GM18519 (cell line): ENCODE measurements around the gene MTHFR.

Experiments used
- ATAC-seq: cut with Tn5 transposase; IDR thresholded peaks from one replicate; pipeline ENCODE4 v1.9.1; 2021; ENCODE audit warnings: mild to moderate bottlenecking, moderate library complexity; ENCODE audit not compliant: unreplicated experiment, low FRiP score

The MTHFR gene

DNA sequence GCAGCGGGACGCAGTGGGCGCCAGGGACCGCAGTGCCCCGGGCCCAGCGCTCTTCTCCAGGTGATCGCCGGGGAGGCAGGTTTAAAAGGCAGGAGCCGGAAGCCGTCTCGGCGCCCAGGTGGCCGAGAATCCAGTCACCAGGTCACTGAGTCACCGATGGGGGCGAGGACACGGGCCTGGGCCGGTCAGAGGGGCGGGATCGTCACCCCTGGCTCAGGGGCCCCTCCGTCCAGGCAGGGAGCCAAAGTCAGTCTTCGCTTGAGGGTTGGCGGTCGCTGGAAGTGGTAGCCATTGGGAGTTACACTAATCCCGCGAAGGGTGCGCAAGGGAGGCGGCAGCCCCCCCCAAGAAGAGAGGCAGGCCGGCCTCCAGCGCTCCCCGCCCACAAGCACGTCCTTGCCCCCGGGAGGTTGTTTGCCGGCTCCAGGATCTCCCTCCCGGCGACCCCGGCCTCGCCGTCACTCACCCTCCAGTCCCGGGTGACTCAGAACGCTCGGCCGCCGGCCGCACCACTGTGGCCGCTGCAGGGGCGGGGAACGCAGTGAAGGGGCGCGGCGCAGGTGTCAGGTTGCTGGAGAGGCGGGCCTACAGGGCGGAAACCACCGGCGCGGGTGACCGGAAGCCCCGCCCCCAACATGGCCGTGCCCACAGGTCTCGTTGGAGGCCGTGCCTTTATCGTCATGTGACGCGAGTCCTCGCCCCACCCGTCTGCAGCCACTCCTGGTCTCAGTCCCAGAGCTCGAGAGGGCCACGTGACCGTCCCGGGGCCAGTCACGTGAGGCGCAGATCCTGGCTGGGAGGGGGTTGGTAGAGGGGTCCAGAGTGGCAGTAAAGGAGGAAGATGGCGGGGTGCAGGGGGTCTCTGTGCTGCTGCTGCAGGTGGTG is at the start of gene MTHFR, which contains the start of gene CLCN6:
TSS of gene MTHFR (minus strand) at position 543 of the 885 bp plus-strand sequence. CDS start 2,848 bp downstream, outside the sequence.
TSS of gene CLCN6 (plus strand) at position 770 of the 885 bp plus-strand sequence. CDS start at position 842, 72 bp downstream.
- peak; percentile 62 for ATAC-seq

DNA sequence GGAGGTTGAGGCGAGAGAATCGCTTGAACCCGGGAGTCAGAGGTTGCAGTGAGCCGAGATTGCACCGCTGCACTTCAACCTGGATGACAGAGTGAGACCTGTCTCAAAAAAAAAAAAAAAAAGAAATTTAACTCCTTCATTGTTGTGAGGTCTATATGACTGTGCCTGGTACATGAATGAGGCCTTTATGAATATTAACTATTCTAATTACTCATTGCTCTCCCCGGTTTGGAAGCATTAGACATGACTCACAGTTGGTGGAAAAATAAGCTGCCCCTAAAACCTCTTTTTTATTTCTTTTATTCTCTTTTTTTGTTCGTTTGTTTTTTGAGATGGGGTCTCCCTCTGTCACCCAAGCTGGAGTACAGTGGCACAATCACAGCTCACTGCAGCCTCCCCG is 49.7 kb upstream of the MTHFR start:
- no peak for ATAC-seq

DNA sequence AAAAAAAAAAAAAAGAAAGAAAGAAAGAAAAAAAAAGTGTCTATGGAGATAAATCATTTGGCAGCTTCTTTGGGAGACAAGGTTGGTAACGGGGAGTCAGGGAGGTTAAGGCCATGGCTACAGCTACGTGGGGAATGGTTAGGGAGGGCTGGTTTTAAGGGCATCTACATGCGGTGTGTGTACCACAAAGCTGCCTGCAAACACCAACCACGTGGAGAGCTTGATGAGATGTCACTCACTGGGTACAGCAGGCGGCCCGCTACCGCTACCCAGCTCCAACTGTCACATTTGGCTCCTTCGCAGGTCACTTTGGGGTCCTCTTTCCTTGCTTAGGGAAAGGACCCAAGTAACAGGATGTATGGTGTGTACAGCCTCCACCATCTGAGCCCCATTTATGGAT is 48.8 kb upstream of the MTHFR start:
- ATAC-seq, result no peak

DNA sequence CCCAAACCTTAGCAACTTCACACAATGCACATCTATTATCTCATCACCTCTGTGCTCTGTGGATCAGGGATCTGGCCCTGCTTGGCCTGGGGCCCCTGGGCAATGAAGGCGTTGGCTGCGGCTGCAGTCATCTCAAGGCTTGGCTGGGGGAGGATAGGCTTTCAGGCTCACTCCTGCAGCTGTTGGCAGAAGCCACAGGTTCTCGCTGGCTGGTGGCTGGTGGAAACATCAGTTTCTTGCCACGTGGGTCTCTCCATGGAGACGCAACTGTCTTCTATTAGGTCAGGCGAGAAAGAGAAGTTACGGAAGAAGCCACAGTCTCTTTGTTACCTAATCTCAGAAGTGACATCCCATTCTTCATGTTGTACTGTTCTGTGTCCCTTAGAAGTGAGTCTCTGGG is 45.4 kb upstream of the MTHFR start:
- no peak for ATAC-seq

DNA sequence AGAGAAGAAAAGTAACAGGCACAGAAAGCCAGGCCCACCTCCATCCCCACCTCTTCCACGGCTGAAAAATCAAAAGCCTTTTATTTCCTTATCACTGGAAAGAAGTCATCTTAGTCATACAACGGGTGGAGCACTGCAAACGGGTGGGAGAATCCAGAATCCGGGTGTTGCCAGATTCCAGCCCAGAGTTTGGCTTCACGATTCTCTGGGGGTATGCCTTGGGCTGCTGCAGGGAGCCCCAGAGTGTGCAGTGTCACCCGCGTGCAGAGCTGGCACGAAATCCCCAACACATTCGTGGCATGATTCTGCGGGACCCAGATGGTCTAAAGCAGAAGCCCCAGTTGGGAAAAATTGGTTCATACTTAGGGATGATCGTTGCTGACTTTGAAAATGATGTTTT is 44.4 kb upstream of the MTHFR start:
- no peak for ATAC-seq

DNA sequence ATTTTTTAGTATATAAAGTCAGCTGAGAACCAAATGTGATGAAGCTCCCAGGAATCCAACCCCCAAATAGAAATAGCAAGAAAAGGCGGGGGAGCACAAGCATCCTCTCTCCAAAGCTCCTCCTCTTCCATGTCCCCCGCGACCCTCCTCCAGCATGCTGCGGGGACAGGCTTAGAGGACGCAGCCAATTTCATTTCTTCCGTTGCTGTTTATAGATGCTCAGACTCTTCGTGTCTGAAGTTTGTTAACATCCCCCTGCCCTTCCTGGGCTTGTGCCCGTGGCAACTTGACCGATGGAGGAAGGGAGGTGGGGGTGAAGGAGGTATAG is 42.6 kb upstream of the MTHFR start:
- no peak for ATAC-seq

DNA sequence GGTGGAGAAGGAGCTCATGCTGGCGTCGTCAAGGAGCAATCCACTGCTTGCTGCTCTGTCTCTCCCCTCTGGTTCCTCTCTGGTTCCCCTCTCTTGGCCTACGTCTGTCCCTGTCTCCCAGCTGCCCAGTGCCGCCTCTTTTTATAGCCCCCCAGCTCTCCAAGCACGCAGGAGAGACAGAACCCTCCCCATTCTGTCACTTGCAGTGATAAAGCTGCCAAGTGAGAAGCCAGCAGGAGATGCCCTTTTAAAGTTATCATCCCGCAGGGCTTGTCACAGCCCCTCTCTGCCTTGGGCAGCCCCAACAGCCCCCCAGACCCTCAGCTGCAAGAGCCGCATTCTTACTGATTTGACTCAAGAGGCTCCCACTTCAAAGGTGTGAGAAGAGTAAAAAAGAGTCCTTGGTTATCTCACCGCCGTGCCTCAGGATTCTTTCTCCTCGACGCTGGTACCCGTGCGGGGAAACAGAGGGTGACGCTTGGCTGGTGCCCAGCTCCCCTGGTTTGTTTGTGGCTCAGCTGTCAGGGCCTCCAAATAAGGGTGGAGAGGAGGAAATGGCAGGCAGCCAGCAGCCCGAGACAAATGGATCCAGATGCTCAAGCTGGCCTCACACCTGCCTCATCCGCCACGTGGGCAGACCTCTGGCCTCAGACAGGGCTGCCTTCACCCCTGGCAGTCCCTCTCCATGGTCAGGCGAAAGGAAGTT is 42.1 kb upstream of the MTHFR start, which contains the start of gene NPPA:
TSS of gene NPPA (minus strand) at position 117 of the 706 bp plus-strand sequence. CDS start at position 18, 99 bp downstream.
- ATAC-seq, result no peak

DNA sequence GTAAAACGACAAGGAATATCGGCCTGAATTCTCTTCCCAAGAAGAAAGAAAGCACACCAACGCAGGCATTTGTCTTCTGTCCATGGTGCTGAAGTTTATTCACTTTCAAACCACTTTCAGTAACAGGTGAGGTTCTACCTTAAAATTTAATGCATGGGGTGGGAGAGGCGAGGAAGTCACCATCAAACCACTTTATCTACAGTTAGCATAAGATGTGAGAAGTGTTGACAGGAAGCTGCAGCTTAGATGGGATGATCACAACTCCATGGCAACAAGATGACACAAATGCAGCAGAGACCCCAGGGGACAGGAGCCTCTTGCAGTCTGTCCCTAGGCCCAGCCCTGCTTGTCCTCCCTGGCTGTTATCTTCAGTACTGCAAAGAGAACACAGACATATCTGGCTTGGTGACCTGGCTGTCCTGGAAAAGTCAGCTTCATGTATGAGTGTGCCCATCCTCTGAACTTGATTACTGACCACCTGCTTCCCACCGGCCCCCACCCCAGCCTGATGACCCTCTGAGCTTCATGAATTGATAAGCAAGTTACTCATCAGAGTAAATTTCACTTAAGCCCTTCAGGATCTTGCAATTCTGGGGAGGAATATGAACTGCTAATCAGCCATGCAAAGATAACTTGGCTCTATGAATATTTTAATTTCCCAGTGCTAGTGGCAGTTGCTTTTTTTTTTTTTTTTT is 40.0 kb upstream of the MTHFR start:
- ATAC-seq, result no peak

DNA sequence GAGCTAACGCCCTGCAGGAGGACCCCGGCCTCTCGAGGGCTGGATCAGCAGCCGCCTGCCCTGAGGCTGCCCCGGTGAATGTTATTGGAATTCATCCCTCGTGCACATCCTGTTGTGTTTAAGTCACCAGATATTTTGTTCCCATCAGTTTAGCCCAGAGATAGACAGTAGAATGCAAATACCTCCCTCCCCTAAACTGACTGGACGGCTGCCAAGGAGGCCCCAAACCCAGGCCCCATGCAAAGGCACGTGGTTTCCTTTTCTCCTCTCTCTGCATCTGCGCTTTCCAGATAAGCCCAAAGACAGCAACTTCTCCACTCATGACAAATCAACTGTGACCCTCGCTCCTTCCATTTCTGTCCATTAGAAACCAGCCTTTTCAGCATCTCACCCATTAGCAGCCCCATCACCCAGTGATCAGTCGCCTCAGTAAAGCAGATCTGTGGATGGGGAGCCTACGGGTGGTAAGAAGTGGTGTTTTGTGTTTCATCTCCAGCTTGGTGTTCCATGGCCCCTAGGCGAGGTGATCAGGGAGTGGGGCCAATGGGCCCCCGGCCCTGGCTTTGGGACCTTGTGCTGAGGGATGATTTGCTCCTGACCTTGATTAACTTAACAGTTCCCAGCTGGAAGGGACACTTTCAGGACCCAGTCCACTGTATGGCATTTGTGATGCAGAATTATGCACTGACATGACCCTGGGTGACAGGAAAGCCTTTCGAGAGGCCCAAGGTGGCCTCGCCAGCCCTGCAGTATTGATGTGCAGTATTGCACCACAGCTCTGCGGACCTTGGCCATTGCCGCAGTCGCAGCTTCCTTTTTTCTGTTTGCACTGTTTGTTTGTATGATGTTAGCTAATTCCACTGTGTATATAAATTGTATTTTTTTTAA is 36.6 kb upstream of the MTHFR start:
- ATAC-seq, result no peak

DNA sequence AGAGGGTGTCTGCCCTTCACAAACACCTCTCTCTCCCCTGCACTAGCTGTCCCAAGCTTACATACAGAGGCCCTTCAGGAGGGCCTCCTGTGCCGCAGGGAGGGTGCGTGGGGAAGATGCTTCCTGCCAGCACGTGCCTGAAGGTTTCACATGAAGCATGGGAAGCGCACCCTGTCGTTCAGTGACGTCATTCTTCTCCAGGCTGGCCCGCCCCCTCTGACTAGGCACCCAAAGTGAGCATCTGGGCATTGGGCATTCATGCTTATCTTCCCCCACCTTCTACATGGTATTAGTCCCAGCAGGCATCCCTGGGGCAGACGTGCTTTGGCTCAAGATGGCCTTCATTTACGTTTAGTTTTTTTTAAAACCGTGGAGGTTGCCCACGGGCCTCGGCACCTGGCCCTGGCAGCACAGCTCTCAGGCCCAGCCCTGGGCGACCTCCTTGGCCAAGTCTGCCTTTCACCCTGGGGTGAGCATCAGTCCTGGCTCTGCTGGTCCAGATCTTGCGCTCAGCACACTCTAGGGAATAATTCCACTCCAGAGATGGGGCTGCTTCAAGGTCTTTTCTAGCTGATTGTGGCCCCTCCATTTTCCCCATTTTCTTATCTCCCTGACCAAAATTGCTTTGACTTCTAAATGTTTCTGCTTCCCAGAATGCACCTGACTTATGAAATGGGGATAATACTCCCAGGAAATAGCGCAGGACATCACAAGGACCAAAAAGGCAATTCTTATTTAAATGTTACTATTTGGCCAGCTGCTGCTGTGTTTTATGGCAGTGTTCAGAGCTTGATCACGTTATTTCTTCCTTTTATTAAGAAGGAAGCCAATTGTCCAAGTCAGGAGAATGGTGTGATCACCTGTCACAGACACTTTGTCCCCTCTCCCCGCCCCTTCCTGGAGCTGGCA is 35.7 kb upstream of the MTHFR start:
- no peak for ATAC-seq

DNA sequence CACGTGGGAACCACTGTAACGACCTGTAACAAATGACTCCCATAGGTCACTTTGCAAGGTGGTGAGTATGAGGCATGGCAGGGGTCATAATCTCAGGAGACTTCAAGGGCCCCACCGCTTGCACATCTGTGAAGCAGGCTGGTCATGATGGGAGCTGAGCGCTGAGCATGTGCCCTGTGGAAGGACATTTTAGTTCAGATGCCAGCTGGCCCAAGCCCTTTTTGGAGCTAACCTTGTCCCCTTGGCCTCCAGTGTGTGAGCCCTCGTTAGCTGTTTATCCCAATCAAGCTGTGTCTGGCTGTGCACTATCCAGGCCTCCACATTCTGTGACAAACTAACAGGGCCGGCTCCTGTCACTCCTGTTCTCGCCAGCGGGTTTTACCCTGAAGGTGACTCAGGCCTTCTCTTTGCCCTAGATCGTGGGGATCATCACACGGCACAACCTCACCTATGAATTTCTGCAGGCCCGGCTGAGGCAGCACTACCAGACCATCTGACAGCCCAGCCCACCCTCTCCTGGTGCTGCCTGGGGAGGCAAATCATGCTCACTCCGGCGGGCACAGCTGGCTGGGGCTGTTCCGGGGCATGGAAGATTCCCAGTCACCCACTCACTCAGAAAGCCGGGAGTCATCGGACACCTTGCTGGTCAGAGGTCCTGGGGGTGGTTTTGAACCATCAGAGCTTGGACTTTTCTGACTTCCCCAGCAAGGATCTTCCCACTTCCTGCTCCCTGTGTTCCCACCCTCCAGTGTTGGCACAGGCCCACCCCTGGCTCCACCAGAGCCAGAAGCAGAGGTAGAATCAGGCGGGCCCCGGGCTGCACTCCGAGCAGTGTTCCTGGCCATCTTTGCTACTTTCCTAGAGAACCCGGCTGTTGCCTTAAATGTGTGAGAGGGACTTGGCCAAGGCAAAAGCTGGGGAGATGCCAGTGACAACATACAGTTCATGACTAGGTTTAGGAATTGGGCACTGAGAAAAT is 34.3 kb upstream of the MTHFR start:
- no peak for ATAC-seq

DNA sequence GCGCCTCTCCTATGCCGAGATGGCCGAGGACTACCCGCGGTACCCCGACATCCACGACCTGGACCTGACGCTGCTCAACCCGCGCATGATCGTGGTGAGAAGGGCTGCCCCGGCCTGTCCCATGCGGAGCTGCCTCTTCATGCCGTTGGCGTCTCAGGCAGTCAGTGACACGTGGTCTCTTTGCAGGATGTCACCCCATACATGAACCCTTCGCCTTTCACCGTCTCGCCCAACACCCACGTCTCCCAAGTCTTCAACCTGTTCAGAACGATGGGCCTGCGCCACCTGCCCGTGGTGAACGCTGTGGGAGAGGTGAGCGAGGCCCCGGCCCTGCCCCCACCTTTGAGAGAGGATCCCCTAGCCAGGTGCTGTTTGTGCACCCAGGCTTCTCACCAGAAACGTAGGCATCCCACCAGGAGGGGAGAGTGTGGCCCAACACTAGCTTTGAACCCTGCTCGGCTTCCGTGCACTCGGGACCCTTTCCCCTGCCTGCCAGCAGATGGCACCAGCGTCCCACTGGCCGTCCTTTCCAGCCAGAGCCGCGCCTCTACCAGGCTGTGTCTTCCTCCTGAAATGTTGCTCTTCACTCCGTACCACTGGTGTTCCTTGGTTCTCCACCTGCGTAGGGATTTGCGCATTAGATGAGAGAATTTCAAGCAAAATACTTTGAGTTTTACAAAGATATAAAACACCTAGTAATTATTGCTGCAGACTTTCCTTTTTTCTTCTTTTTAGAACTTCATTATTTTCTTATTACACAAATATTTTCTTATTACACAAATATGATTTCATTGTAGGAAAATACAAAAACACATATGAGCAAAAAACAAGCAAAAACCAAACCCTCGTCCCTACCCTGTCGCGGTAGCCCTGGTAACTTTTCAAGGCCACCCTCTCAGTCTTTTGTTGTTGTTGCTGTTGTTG is 32.8 kb upstream of the MTHFR start:
- ATAC-seq, result no peak

DNA sequence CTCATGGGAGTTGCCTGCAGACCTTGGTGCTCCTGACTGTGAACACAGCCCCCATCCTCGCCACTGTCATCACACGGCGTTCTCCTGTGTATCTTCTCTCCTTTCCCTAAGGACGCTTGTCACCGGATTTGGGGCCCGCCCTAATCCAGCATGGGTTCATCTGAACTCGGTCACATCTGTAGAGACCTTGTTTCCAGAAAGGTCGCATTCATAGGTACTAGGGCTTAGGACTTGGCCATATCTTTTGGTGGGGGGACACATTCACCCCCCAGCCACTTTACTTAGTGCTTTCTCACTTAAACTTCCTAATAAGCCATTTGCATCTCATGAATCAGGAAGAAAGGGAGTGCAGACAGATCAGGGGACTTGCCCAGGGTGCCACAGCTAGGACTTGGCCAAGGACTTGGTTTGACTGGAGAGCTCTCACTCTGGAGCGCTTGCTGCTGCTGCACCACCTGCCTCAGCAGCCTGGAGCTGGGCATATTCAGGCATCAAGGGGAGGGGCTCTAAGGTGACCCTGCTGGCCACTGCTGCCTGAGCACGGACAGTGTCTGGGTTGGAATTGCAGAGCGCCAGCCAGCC is 32.1 kb upstream of the MTHFR start:
- ATAC-seq, result no peak

DNA sequence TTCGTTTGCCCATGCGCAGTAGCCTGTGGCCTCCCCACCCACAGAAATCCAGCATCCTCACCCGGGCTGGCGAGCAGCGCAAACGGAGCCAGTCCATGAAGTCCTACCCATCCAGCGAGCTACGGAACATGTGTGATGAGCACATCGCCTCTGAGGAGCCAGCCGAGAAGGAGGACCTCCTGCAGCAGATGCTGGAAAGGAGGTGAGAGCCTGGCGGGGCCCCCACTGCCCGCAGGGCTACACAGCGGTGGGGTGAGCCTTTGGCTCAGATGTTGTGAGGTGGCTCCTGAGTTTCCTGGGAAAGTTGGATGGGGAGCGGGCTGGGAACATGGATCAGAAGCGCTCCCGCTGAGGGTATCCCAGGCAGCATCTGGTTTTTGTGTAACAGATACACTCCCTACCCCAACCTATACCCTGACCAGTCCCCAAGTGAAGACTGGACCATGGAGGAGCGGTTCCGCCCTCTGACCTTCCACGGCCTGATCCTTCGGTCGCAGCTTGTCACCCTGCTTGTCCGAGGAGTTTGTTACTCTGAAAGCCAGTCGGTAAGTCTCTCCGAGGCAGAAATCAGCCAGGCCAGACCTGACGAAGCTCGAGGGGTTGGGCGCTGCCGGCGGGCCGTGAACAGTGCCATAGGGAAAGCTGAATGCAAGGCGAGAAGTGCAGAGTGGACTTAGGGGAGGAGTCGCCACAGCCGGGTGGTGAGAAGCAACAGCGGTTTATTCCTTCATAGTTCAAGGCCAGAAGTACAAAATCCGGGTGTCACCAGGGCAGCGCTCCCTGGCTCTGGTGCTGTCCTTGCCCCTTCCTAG is 31.4 kb upstream of the MTHFR start:
- ATAC-seq, result no peak

DNA sequence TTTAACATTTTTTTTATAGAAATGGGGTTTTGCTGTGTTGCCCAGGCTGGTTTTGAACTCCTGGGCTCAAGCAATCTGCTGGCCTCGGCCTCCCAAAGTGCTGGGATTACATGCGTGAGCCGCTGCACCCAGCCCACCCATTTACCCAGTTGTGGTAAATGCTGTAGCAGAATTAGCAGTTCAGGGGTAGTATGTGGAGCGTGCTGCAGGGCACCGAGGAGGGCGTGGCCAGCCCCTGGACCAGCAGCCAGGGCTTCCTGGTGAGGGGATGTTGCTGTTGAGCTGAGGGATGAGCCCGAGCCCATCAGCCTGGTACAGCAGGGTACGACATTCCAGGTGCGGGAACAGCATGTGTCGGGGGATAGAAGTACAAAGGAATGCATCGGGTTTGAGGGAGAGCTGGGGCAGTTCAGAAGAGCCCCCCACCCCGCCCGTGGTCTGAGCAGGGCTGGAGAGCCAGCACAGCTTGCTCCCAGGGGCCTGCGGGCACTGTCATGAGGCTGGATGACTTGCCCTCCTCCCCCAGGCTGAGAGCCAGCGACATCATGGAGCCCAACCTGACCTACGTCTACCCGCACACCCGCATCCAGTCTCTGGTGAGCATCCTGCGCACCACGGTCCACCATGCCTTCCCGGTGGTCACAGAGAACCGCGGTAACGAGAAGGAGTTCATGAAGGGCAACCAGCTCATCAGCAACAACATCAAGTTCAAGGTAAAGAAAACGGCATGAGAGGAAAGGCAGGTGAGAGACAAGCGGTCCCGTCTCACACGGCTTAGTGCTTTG is 29.9 kb upstream of the MTHFR start:
- no peak for ATAC-seq
